HepG2 (cell line): ENCODE data around the gene TJP2. TPM values are rescaled to one million over a fixed set of nuclear protein-coding genes. Genes with fewer than 3 reads are reported as not detected.

Experiments
- ARID2 ChIP-seq: sonication (generic); formaldehyde crosslinking; IDR thresholded peaks from 2 replicates; pipeline ENCODE4 v1.8.1; 2022; ENCODE audit warnings: mild to moderate bottlenecking, missing genetic modification reagents, borderline replicate concordance
- ASH2L ChIP-seq: fragments of 300-600, 200-600 bp; sonication (generic); IDR thresholded peaks from 2 replicates; pipeline ENCODE4 v1.7.0; 2017; ENCODE audit warnings: low read depth, mild to moderate bottlenecking, moderate library complexity, mixed read lengths, low read length; ENCODE audit not compliant: insufficient read length
- ATF1 ChIP-seq: IDR thresholded peaks from 2 replicates; pipeline ENCODE4 v1.6.1; 2016; ENCODE audit warnings: mild to moderate bottlenecking, control low read depth
- ESRRA ChIP-seq: sonication (generic); formaldehyde crosslinking; IDR thresholded peaks from 2 replicates; pipeline ENCODE4 v1.5.1; 2020; ENCODE audit warnings: mild to moderate bottlenecking, low read depth, missing genetic modification reagents
- ETV6 ChIP-seq: sonication (generic); formaldehyde crosslinking; conservative IDR thresholded peaks from 2 replicates; pipeline ENCODE4 v1.4.0; 2020; ENCODE audit warnings: missing genetic modification reagents
- FOXM1 ChIP-seq: sonication (generic); formaldehyde crosslinking; IDR thresholded peaks from 2 replicates; pipeline ENCODE4 v1.5.0; 2020; ENCODE audit warnings: missing genetic modification reagents
- IKZF1 ChIP-seq: fragments of 450-650 bp; IDR thresholded peaks from 2 replicates; pipeline ENCODE4 v1.7.1; 2016
- MAF1 ChIP-seq: sonication (generic); formaldehyde crosslinking; IDR thresholded peaks from 2 replicates; pipeline ENCODE4 v1.5.0; 2020; ENCODE audit warnings: missing genetic modification reagents, borderline replicate concordance
- MXD1 ChIP-seq: sonication (generic); formaldehyde crosslinking; IDR thresholded peaks from 2 replicates; pipeline ENCODE4 v1.4.0; 2020; ENCODE audit warnings: mild to moderate bottlenecking, missing genetic modification reagents
- REPIN1 ChIP-seq: sonication (generic); formaldehyde crosslinking; IDR thresholded peaks from 2 replicates; pipeline ENCODE4 v1.8.0; 2022; ENCODE audit warnings: missing genetic modification reagents, low read depth, mild to moderate bottlenecking, borderline replicate concordance
- TMF1 ChIP-seq: sonication (generic); formaldehyde crosslinking; IDR thresholded peaks from 2 replicates; pipeline ENCODE4 v1.8.1; 2022; ENCODE audit warnings: low read depth, missing genetic modification reagents
- TRAFD1 ChIP-seq: sonication (generic); formaldehyde crosslinking; IDR thresholded peaks from 2 replicates; pipeline ENCODE4 v1.5.1; 2020; ENCODE audit warnings: missing genetic modification reagents, mild to moderate bottlenecking, borderline replicate concordance
- ZBTB8A ChIP-seq: sonication (generic); formaldehyde crosslinking; IDR thresholded peaks from 2 replicates; pipeline ENCODE4 v1.4.0; 2020; ENCODE audit warnings: mild to moderate bottlenecking, low read depth, missing genetic modification reagents, borderline replicate concordance
- ZFP91 ChIP-seq: sonication (generic); formaldehyde crosslinking; IDR thresholded peaks from 2 replicates; pipeline ENCODE4 v1.9.0; 2022; ENCODE audit warnings: missing genetic modification reagents, mild to moderate bottlenecking, borderline replicate concordance
- ZNF180 ChIP-seq: sonication (generic); formaldehyde crosslinking; IDR thresholded peaks from 2 replicates; pipeline ENCODE4 v1.4.0; 2020; ENCODE audit warnings: low read depth, missing genetic modification reagents, borderline replicate concordance
- polyA plus RNA-seq, 8 experiments: library from polyadenylated mRNA; depleted of rRNA in 3 of 8; stranded (reverse) in 7 of 8; unstranded in 1 of 8; fragments of >200 nt; fragmentation: Illumina TruSeq in 4 of 8; extraction: Trizol in 4 of 8; gene quantifications; 2 replicates each; pipeline versions ENCODE4 v1.2.1 to v1.2.3, GENCODE V29; 2011 to 2016; ENCODE audit warnings: low read depth in 4 of 8, missing spikeins in 1 of 8, mixed read lengths in 1 of 8; ENCODE audit not compliant: insufficient read depth in 1 of 8
- total RNA-seq, 5 experiments: library from RNA; depleted of rRNA; stranded (reverse); fragments of >200 nt; fragmentation: Illumina TruSeq; extraction: Trizol; gene quantifications; 2 replicates each; pipeline ENCODE4 v1.2.3, GENCODE V29; 2016; ENCODE audit warnings: low read depth in 1 of 5
- TF ChIP-seq, protein P1 (sequence below): conservative IDR thresholded peaks from 2 replicates; pipeline ENCODE4 v1.6.1; 2018; ENCODE audit warnings: missing genetic modification reagents
- TF ChIP-seq, protein P2 (sequence below): sonication (generic); formaldehyde crosslinking; IDR thresholded peaks from 2 replicates; pipeline ENCODE4 v1.9.0; 2021; ENCODE audit warnings: mild to moderate bottlenecking, missing genetic modification reagents

TJP2 gene
- total and polyA plus RNA-seq, 2 of the 13 experiments (the other 11 are each of a cell fraction or from before 2014, with no cell fraction given) = 109 to 110 TPM

DNA sequence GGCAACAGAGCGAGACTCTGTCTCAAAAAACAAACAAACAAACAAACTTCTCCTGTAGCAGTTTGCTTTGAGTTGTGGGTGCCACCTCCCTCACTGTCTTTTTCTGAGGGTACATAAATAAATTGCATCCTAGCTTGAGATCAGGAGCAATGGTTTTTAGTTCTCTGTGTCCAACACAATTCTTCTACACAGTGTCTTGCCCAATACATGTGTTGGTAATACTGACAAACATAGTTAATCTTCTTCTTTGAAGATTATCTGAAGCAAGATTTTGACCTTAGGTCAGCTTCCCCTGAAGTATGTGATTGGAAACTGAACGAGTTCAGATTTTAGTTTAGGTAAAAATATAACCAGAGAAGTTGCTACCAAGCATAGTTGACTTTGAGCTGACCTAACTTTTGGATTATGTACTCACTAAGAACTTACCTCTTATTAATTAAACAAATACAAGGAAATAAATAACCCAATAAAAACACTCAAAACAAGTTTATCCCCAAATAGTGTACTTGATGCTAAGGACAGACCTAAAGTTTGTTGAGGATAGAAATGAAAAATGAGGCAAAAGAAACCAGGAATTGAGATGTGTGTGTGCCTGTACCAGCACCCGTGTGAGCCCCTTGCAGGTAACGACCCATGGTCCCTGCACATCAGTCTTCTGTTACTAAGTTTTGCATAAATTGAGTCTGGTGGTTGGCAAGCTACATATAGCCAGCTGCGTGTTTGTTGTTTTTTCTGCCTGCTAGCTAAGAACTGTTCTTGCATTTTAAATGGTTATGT is 16.2 kb downstream of the TJP2 start (continued):
- TF ChIP-seq ZFP91 (CRISPR knock-in tag) (no peak), MAF1 (CRISPR knock-in tag) (no peak), ESRRA (no peak), ZBTB8A (CRISPR knock-in tag) (no peak), ATF1 (CRISPR knock-in tag) (0 out of 2 replicates have a peak, but pooled peaks have one; percentile 43), TMF1 (CRISPR knock-in tag) (no peak), ZNF180 (CRISPR knock-in tag) (no peak), ETV6 (no peak), FOXM1 (CRISPR knock-in tag) (no peak), TRAFD1 (no peak), IKZF1 (no peak), ARID2 (CRISPR knock-in tag) (no peak), REPIN1 (CRISPR knock-in tag) (no peak), MXD1 (CRISPR knock-in tag) (no peak), ASH2L (peak; percentile 54)
- TF ChIP-seq, protein P1, sequence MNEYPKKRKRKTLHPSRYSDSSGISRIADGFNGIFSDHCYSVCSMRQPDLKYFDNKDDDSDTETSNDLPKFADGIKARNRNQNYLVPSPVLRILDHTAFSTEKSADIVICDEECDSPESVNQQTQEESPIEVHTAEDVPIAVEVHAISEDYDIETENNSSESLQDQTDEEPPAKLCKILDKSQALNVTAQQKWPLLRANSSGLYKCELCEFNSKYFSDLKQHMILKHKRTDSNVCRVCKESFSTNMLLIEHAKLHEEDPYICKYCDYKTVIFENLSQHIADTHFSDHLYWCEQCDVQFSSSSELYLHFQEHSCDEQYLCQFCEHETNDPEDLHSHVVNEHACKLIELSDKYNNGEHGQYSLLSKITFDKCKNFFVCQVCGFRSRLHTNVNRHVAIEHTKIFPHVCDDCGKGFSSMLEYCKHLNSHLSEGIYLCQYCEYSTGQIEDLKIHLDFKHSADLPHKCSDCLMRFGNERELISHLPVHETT (CRISPR knock-in tag) = no peak
- TF ChIP-seq, protein P2, sequence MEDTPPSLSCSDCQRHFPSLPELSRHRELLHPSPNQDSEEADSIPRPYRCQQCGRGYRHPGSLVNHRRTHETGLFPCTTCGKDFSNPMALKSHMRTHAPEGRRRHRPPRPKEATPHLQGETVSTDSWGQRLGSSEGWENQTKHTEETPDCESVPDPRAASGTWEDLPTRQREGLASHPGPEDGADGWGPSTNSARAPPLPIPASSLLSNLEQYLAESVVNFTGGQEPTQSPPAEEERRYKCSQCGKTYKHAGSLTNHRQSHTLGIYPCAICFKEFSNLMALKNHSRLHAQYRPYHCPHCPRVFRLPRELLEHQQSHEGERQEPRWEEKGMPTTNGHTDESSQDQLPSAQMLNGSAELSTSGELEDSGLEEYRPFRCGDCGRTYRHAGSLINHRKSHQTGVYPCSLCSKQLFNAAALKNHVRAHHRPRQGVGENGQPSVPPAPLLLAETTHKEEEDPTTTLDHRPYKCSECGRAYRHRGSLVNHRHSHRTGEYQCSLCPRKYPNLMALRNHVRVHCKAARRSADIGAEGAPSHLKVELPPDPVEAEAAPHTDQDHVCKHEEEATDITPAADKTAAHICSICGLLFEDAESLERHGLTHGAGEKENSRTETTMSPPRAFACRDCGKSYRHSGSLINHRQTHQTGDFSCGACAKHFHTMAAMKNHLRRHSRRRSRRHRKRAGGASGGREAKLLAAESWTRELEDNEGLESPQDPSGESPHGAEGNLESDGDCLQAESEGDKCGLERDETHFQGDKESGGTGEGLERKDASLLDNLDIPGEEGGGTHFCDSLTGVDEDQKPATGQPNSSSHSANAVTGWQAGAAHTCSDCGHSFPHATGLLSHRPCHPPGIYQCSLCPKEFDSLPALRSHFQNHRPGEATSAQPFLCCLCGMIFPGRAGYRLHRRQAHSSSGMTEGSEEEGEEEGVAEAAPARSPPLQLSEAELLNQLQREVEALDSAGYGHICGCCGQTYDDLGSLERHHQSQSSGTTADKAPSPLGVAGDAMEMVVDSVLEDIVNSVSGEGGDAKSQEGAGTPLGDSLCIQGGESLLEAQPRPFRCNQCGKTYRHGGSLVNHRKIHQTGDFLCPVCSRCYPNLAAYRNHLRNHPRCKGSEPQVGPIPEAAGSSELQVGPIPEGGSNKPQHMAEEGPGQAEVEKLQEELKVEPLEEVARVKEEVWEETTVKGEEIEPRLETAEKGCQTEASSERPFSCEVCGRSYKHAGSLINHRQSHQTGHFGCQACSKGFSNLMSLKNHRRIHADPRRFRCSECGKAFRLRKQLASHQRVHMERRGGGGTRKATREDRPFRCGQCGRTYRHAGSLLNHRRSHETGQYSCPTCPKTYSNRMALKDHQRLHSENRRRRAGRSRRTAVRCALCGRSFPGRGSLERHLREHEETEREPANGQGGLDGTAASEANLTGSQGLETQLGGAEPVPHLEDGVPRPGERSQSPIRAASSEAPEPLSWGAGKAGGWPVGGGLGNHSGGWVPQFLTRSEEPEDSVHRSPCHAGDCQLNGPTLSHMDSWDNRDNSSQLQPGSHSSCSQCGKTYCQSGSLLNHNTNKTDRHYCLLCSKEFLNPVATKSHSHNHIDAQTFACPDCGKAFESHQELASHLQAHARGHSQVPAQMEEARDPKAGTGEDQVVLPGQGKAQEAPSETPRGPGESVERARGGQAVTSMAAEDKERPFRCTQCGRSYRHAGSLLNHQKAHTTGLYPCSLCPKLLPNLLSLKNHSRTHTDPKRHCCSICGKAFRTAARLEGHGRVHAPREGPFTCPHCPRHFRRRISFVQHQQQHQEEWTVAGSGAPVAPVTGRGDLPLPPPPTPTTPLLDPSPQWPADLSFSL (CRISPR knock-in tag) = 0 out of 2 replicates have a peak, but pooled peaks have one; percentile 29
